IMR-90 (cell line): ENCODE results near the gene ESR1. TPM values are rescaled to one million over a fixed set of nuclear protein-coding genes. Genes with fewer than 3 reads are reported as not detected.

Experiments used
- ATAC-seq: fragments of 200-7000 bp; cut with Tn5 transposase; 2 replicates; pipeline ENCODE4 v1.9.1; 2020; ENCODE audit warnings: low read depth, mild to moderate bottlenecking, moderate library complexity
- BruUV-seq: library from RNA; stranded (reverse); fragments of 400-500 nt; replicated peaks from 2 replicates; lab custom pipeline; 2021; lab: Mats Ljungman, UMichigan
- CTCF ChIA-PET: fragments of 300-600 bp; formaldehyde crosslinking; extraction: SDS; loops from one replicate; lab custom pipeline; 2021; ENCODE audit warnings: antibody characterized with exemption; lab: Yijun Ruan, JAX
- POLR2A ChIA-PET: fragments of 300-600 bp; sonication (Branson Sonifier 250); formaldehyde crosslinking; loops from one replicate; lab custom pipeline; 2022; ENCODE audit warnings: antibody characterized with exemption; ENCODE audit not compliant: unreplicated experiment; lab: Charles Lee
- DNase-seq: peaks from one replicate; pipeline ENCODE4 v3.0.0; 2013
- H2AFZ ChIP-seq: replicated peaks from 2 replicates; pipeline ENCODE3; 2013; ENCODE audit warnings: low read length, mild to moderate bottlenecking; ENCODE audit not compliant: poor library complexity
- H2AK5ac ChIP-seq: 2 replicates; pipeline ENCODE4 v1.6.1; 2013; ENCODE audit warnings: low read depth, low read length, inconsistent platforms
- H2AK9ac ChIP-seq: replicated peaks from 2 replicates; pipeline ENCODE3; 2013; ENCODE audit warnings: mild to moderate bottlenecking, low read depth, low read length, moderate library complexity; ENCODE audit not compliant: poor library complexity
- H2BK120ac ChIP-seq: 2 replicates; pipeline ENCODE4 v1.6.1; 2013; ENCODE audit warnings: low read depth, low read length, inconsistent platforms
- H2BK15ac ChIP-seq: 3 replicates; pipeline ENCODE4 v1.6.1; 2013; ENCODE audit warnings: low read depth, low read length, inconsistent platforms
- H2BK20ac ChIP-seq: 2 replicates; pipeline ENCODE4 v1.6.1; 2013; ENCODE audit warnings: low read depth, mild to moderate bottlenecking, inconsistent platforms, low read length, moderate library complexity
- H2BK5ac ChIP-seq: 2 replicates; pipeline ENCODE4 v1.6.1; 2013; ENCODE audit warnings: mild to moderate bottlenecking, low read depth, low read length, inconsistent platforms; ENCODE audit not compliant: poor library complexity, severe bottlenecking
- H3K14ac ChIP-seq: replicated peaks from 2 replicates; pipeline ENCODE4 v1.6.1; 2013; ENCODE audit warnings: low read depth, low read length, inconsistent platforms
- H3K18ac ChIP-seq: 2 replicates; pipeline ENCODE4 v1.6.1; 2013; ENCODE audit warnings: low read depth, low read length, control low read depth
- H3K23ac ChIP-seq: 2 replicates; pipeline ENCODE4 v1.6.1; 2013; ENCODE audit warnings: low read depth, low read length, inconsistent platforms
- H3K27ac ChIP-seq: 2 replicates; pipeline ENCODE4 v1.5.1; 2013; ENCODE audit warnings: mild to moderate bottlenecking, control low read depth, low read length; ENCODE audit not compliant: insufficient read depth
- H3K27me3 ChIP-seq: 2 replicates; pipeline ENCODE4 v1.6.1; 2013; ENCODE audit warnings: low read length; ENCODE audit not compliant: control insufficient read depth, insufficient read depth
- H3K36me3 ChIP-seq: 2 replicates; pipeline ENCODE4 v1.6.1; 2013; ENCODE audit warnings: low read length, mixed read lengths; ENCODE audit not compliant: control insufficient read depth, insufficient read depth
- H3K4ac ChIP-seq: 2 replicates; pipeline ENCODE4 v1.6.1; 2013; ENCODE audit warnings: low read depth, low read length, inconsistent platforms
- H3K4me1 ChIP-seq: 2 replicates; pipeline ENCODE4 v1.6.1; 2013; ENCODE audit warnings: low read length, mixed read lengths; ENCODE audit not compliant: control insufficient read depth, insufficient read depth
- H3K4me2 ChIP-seq: 2 replicates; pipeline ENCODE4 v1.6.1; 2013; ENCODE audit warnings: low read depth, mild to moderate bottlenecking, control low read depth, low read length, moderate library complexity
- H3K4me3 ChIP-seq: 2 replicates; pipeline ENCODE4 v1.5.1; 2013; ENCODE audit warnings: low read depth, mild to moderate bottlenecking, control low read depth, low read length, moderate library complexity; ENCODE audit not compliant: insufficient read depth
- H3K56ac ChIP-seq: 2 replicates; pipeline ENCODE4 v1.6.1; 2013; ENCODE audit warnings: low read length, inconsistent platforms; ENCODE audit not compliant: insufficient read depth; ENCODE audit errors: extremely low read depth
- H3K79me1 ChIP-seq, 2 experiments: 2 replicates each; pipeline ENCODE4 v1.6.1; 2013; ENCODE audit warnings: low read length in 2 of 2, inconsistent platforms in 1 of 2, low read depth in 1 of 2
- H3K9ac ChIP-seq: 2 replicates; pipeline ENCODE4 v1.6.1; 2013; ENCODE audit warnings: low read depth, low read length, control low read depth
- H3K9me1 ChIP-seq: 2 replicates; pipeline ENCODE4 v1.6.1; 2013; ENCODE audit warnings: low read length, inconsistent platforms; ENCODE audit not compliant: insufficient read depth
- H3K9me3 ChIP-seq: 2 replicates; pipeline ENCODE4 v1.6.1; 2013; ENCODE audit warnings: low read length; ENCODE audit not compliant: control insufficient read depth, insufficient read depth
- H4K20me1 ChIP-seq: 2 replicates; pipeline ENCODE4 v1.6.1; 2013; ENCODE audit warnings: low read length, inconsistent platforms; ENCODE audit not compliant: insufficient read depth
- H4K5ac ChIP-seq: 2 replicates; pipeline ENCODE4 v1.6.1; 2013; ENCODE audit warnings: mild to moderate bottlenecking, low read depth, low read length, control low read depth
- H4K8ac ChIP-seq, 2 experiments: 2 replicates each; pipeline ENCODE4 v1.6.1; 2013; ENCODE audit warnings: low read depth in 2 of 2, low read length in 2 of 2, control low read depth in 1 of 2, inconsistent platforms in 1 of 2
- H4K91ac ChIP-seq: 2 replicates; pipeline ENCODE4 v1.6.1; 2013; ENCODE audit warnings: low read depth, low read length, inconsistent platforms; ENCODE audit not compliant: insufficient read depth
- BHLHE40 ChIP-seq: fragments of 150-350 bp; IDR thresholded peaks from 2 replicates; pipeline ENCODE4 v1.6.1; 2016; ENCODE audit warnings: mild to moderate bottlenecking, low read depth, low read length
- CEBPB ChIP-seq: IDR thresholded peaks from 2 replicates; pipeline ENCODE4 v1.6.1; 2012; ENCODE audit warnings: low read depth, low read length, improper control_type of control experiment
- CHD1 ChIP-seq: IDR thresholded peaks from 2 replicates; pipeline ENCODE4 v1.6.1; 2012; ENCODE audit warnings: low read depth, low read length, improper control_type of control experiment
- FOS ChIP-seq: fragments of 150-350 bp; IDR thresholded peaks from 2 replicates; pipeline ENCODE4 v1.6.1; 2016; ENCODE audit warnings: low read depth, low read length
- MAZ ChIP-seq: IDR thresholded peaks from 2 replicates; pipeline ENCODE4 v1.6.1; 2012; ENCODE audit warnings: low read depth, mild to moderate bottlenecking, low read length, improper control_type of control experiment, moderate library complexity, borderline replicate concordance
- NFE2L2 ChIP-seq: fragments of 150-350 bp; IDR thresholded peaks from 2 replicates; pipeline ENCODE4 v1.6.1; 2016; ENCODE audit warnings: low read depth, mild to moderate bottlenecking, low read length
- POLR2A ChIP-seq: IDR thresholded peaks from 2 replicates; pipeline ENCODE4 v1.6.1; 2012; ENCODE audit warnings: mild to moderate bottlenecking, low read depth, low read length
- RAD21 ChIP-seq: IDR thresholded peaks from 2 replicates; pipeline ENCODE4 v1.6.1; 2012; ENCODE audit warnings: low read length, improper control_type of control experiment
- RFX5 ChIP-seq: IDR thresholded peaks from 2 replicates; pipeline ENCODE4 v1.8.0; 2012; ENCODE audit warnings: low read depth, mild to moderate bottlenecking, low read length, moderate library complexity
- SMC3 ChIP-seq: fragments of 150-350 bp; IDR thresholded peaks from 2 replicates; pipeline ENCODE4 v1.6.1; 2016; ENCODE audit warnings: low read depth, mild to moderate bottlenecking, antibody characterized with exemption, low read length, moderate library complexity
- WGBS, 2 experiments: methylation state at CpG; one replicate each; pipeline versions ENCODE4 v1.1.5 to v1.1.7; 2013; ENCODE audit warnings: missing lambda C conversion rate in 2 of 2; ENCODE audit not compliant: insufficient read length in 1 of 2; ENCODE audit errors: extremely low coverage in 2 of 2; 5-methylcytosine and 5-hydroxymethylcytosine counted together
- dilution Hi-C: fragments of 300-500 bp; cut with HindIII; formaldehyde crosslinking; loops from one replicate; pipeline ENCODE4 v1.14.3; 2018; ENCODE audit warnings: low sequenced_read_pairs; ENCODE audit not compliant: unreplicated experiment
- in situ Hi-C: fragments of 300-500 bp; cut with MboI; formaldehyde crosslinking; loops from 3 replicates; pipeline ENCODE4 v1.14.3; 2019; ENCODE audit warnings: low sequenced_read_pairs, inconsistent platforms, mixed read lengths
- intact Hi-C: fragments of 100-400 bp; cut with micrococcal nuclease; formaldehyde crosslinking; loops from 2 replicates; pipeline ENCODE4 v1.10.0; 2022
- polyA plus RNA-seq, 3 experiments: library from polyadenylated mRNA; depleted of rRNA; stranded (reverse); fragments of >200 nt; gene quantifications; 2 replicates each; pipeline ENCODE4 v1.2.3, GENCODE V29; 2012; ENCODE audit warnings: low replicate concordance in 1 of 3
- total RNA-seq: library from RNA; depleted of rRNA; stranded (reverse); fragments of >200 nt; gene quantifications from 2 replicates; pipeline ENCODE4 v1.2.3, GENCODE V29; 2012
- TF ChIP-seq, protein P1 (sequence below): fragments of 150-350 bp; IDR thresholded peaks from 2 replicates; pipeline ENCODE4 v1.6.1; 2017; ENCODE audit warnings: mild to moderate bottlenecking, antibody characterized with exemption, low read length, low read depth
- TF ChIP-seq, protein P2 (sequence below): fragments of 150-350 bp; IDR thresholded peaks from 2 replicates; pipeline ENCODE4 v1.6.1; 2016; ENCODE audit warnings: low read depth, mild to moderate bottlenecking, low read length, moderate library complexity, borderline replicate concordance
- TF ChIP-seq, protein P3 (sequence below): conservative IDR thresholded peaks from 2 replicates; pipeline ENCODE4 v1.5.1; 2012; ENCODE audit warnings: mild to moderate bottlenecking, low read depth, low read length, improper control_type of control experiment

Gene ESR1
- total and polyA plus RNA-seq, 2 of the 4 experiments (the other 2 are of a cell fraction), result not detected

DNA sequence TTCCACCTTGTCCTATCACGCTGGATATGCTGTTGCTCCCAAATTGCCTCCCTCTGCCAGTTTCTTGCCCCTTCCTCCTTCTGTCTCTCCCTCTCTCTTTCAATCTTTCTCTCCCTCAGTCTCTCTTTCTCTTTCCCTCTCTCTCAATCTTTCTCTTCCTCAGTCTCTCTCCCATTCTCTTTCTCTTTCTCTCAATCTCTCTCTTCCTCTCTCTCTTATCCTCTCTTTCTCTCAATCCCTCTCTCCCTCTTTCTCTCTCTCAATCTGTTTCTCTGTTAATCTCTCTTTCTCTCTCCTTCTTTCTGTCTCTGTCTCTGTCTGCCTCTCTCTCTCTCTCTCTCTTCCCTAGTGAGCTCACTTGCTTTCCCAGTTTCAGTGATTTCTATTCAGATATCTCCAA lies 245.8 kb downstream of the ESR1 start:
- no peaks in the 10 kb centered on the region for H3K9me1 ChIP-seq
- WGBS, 2 experiments, result 70% methylated on average over 1 of the region's 1 CpG; no CpG with 5 or more reads in 1 of the 2 experiments

More for the DNA sequence above, 245.8 kb downstream of the ESR1 start:
- dilution Hi-C loops, result no loop called here
- no peak for DNase-seq
- Histone ChIP-seq H2BK5ac (no peak overlapping the region), H4K20me1 (no peaks in the 10 kb centered on the region), H3K4me3 (no peak overlapping the region), H4K91ac (no peak overlapping the region), H3K27ac (no peak overlapping the region), H2AFZ (no peak overlapping the region), H2AK5ac (no peak overlapping the region), H3K14ac (no peak overlapping the region), H2BK120ac (no peak overlapping the region), H3K23ac (no peak overlapping the region), H3K9ac (no peak overlapping the region), H3K4ac (no peak overlapping the region), H2BK15ac (no peak overlapping the region), H3K27me3 (no peaks in the 10 kb centered on the region), H3K56ac (no peak overlapping the region), H3K18ac (no peak overlapping the region), H3K9me3 (no peaks in the 10 kb centered on the region), H4K5ac (no peak overlapping the region), H2BK20ac (no peak overlapping the region), H2AK9ac (no peak overlapping the region), H3K4me1 (no peaks in the 10 kb centered on the region), H3K4me2 (no peak overlapping the region), H3K79me1 (no peaks in the 10 kb centered on the region), H4K8ac (no peak overlapping the region), H3K36me3 (no peaks in the 10 kb centered on the region)
- TF ChIP-seq, protein P1, sequence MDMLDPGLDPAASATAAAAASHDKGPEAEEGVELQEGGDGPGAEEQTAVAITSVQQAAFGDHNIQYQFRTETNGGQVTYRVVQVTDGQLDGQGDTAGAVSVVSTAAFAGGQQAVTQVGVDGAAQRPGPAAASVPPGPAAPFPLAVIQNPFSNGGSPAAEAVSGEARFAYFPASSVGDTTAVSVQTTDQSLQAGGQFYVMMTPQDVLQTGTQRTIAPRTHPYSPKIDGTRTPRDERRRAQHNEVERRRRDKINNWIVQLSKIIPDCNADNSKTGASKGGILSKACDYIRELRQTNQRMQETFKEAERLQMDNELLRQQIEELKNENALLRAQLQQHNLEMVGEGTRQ, result no peak
- no peak for TF ChIP-seq CHD1
- no peak for TF ChIP-seq FOS
- TF ChIP-seq, protein P2, sequence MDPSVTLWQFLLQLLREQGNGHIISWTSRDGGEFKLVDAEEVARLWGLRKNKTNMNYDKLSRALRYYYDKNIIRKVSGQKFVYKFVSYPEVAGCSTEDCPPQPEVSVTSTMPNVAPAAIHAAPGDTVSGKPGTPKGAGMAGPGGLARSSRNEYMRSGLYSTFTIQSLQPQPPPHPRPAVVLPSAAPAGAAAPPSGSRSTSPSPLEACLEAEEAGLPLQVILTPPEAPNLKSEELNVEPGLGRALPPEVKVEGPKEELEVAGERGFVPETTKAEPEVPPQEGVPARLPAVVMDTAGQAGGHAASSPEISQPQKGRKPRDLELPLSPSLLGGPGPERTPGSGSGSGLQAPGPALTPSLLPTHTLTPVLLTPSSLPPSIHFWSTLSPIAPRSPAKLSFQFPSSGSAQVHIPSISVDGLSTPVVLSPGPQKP, result no peak
- TF ChIP-seq RAD21, result no peak
- TF ChIP-seq MAZ, result no peak
- no peak for TF ChIP-seq CEBPB
- TF ChIP-seq SMC3, result no peak
- no peak for TF ChIP-seq POLR2A
- no peak for TF ChIP-seq BHLHE40
- TF ChIP-seq RFX5, result no peak
- TF ChIP-seq, protein P3, sequence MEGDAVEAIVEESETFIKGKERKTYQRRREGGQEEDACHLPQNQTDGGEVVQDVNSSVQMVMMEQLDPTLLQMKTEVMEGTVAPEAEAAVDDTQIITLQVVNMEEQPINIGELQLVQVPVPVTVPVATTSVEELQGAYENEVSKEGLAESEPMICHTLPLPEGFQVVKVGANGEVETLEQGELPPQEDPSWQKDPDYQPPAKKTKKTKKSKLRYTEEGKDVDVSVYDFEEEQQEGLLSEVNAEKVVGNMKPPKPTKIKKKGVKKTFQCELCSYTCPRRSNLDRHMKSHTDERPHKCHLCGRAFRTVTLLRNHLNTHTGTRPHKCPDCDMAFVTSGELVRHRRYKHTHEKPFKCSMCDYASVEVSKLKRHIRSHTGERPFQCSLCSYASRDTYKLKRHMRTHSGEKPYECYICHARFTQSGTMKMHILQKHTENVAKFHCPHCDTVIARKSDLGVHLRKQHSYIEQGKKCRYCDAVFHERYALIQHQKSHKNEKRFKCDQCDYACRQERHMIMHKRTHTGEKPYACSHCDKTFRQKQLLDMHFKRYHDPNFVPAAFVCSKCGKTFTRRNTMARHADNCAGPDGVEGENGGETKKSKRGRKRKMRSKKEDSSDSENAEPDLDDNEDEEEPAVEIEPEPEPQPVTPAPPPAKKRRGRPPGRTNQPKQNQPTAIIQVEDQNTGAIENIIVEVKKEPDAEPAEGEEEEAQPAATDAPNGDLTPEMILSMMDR, result no peak
- no peak for TF ChIP-seq NFE2L2
- CTCF ChIA-PET, result no interaction called here
- intact Hi-C loops, result no loop called here
- BruUV-seq, result no TSS peak
- in situ Hi-C loops, result no loop called here
- POLR2A ChIA-PET, result no interaction called here
- ATAC-seq, result no peak
